Measurements from ENCODE around the gene UQCRHL.

UQCRHL gene

GRCh38 chr1:15762546-15762945 is 44.9 kb downstream of the UQCRHL start:
- H3K4me3 ChIP-seq (ENCODE audit: low read length), result no peak overlapping the region
- no peak for TF ChIP-seq ZNF274 (IDR thresholded peaks at IDR 0.05; ENCODE audit: low read depth, low read length)

GRCh38 chr1:15761366-15762128 is 45.9 kb downstream of the UQCRHL start:
- no peak for TF ChIP-seq ZNF274 (IDR thresholded peaks at IDR 0.05; ENCODE audit: low read depth, low read length)
- no peak overlapping the region for H3K4me3 ChIP-seq (ENCODE audit: low read length)

GRCh38 chr1:15760520-15761211 is 46.8 kb downstream of the UQCRHL start:
- no peak for TF ChIP-seq ZNF274 (IDR thresholded peaks at IDR 0.05; ENCODE audit: low read depth, low read length)
- no peak overlapping the region for H3K4me3 ChIP-seq (ENCODE audit: low read length)

- no peak overlapping the region for H3K4me3 ChIP-seq (ENCODE audit: low read length)
- no peak for TF ChIP-seq ZNF274 (IDR thresholded peaks at IDR 0.05; ENCODE audit: low read depth, low read length)
These were observed 48.3 kb downstream of the UQCRHL start for GRCh38 chr1:15758953-15759661.

- TF ChIP-seq ZNF274 (IDR thresholded peaks at IDR 0.05; ENCODE audit: low read depth, low read length), result no peak
- H3K4me3 ChIP-seq (ENCODE audit: low read length), result no peak within 1 kb of the TSS
These were observed 49.0 kb downstream of the UQCRHL start, which contains the start of gene FBLIM1 for GRCh38 chr1:15758343-15758931. TSS of gene FBLIM1 (plus strand) at chr1:15758795. CDS start at chr1:15764984, 6,189 bp downstream.

- no peak for TF ChIP-seq ZNF274 (IDR thresholded peaks at IDR 0.05; ENCODE audit: low read depth, low read length)
- no peak overlapping the region for H3K4me3 ChIP-seq (ENCODE audit: low read length)
These were observed 49.7 kb downstream of the UQCRHL start for GRCh38 chr1:15757575-15758342.

Data from GM08714 (cell line).